Measurements from ENCODE around the gene LRRC17.
A peak's percentile ranks its signal among the peaks of the same experiment; 100 is the strongest.

LRRC17 gene

GRCh38 chr7:102916426-102916825 is 3.6 kb downstream of the LRRC17 start:
- H3K4me3 ChIP-seq (replicated peaks in 1 of 2; ENCODE audit: low read depth in 2 of 2, low read length in 2 of 2), result no peak overlapping the region
- TF ChIP-seq CTCF (IDR thresholded peaks at IDR 0.05; ENCODE audit: low read depth, low read length), result no peak
- peak; percentile 72 to 91 for DNase-seq (ENCODE audit: low read depth in 2 of 2)

DNA sequence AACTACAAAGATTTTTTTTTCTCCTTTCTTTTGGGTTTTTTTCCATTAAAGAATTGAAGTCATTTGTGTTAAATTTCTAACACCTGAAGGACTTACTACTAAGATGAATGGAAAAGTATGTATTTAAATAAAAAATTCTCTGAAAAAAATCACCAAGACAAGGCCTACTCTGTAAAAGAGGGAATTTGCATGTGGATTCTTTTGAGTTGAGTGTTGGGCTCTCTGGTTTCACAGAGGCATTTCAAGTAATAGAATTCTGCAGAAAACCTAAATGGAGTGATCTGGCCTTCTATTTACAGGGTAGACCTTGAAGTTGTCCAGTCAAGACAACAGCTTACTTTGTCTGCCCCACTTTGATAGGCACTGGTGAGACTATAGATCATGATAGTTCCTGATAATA is 4.1 kb downstream of the LRRC17 start:
- peak in 1 of 2 donors; percentile 68 for DNase-seq (ENCODE audit: low read depth in 2 of 2)
- no peak overlapping the region for H3K4me3 ChIP-seq (replicated peaks in 1 of 2; ENCODE audit: low read depth in 2 of 2, low read length in 2 of 2)
- TF ChIP-seq CTCF (IDR thresholded peaks at IDR 0.05; ENCODE audit: low read depth, low read length), result no peak

DNA sequence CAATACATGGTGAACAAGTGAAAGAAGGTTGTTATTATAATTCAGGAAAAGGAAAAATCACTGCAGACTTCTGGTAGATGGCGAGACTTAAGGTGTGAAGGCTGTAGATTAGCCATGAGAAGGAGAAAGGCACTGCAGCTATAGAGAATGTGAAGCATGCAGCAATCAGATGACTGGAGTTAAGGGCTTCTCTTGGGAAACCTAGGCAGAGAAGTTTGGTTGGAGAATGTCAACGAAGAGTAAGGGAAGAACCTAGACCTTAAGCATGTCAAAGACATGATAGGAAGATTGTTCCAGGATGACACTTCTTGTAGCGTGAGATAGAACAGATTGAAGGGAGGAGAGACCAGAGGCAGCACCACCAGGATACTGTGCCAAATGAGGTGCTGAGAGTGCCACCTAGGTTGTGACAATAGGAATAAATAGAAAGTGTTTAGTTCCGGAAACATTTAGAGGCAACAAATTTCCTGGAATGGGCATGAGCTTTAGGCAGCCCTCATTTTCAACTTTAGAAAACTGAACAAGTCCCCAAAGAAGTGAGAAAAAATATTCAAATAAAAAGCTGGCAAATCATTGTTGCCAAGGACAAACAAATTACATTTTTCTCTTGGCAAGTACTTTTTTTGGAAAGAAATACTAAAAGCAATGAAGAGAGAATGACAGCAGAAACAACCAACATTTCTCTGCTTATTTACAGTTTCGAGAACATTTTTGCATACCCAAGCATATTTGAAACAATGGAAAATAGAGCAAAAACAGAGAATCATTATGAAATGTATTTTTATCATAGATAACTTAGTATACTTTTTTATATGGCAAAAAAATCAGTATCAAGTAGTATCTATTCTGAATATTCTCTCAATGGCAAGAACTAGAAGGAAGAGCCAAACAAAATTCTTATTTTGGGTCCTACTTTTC is 4.9 kb downstream of the LRRC17 start:
- H3K4me3 ChIP-seq (replicated peaks in 1 of 2; ENCODE audit: low read depth in 2 of 2, low read length in 2 of 2), result no peak overlapping the region
- TF ChIP-seq CTCF (IDR thresholded peaks at IDR 0.05; ENCODE audit: low read depth, low read length), result no peak
- DNase-seq (ENCODE audit: low read depth in 2 of 2), result no peak

GRCh38 chr7:102918845-102919244 is 6.0 kb downstream of the LRRC17 start:
- DNase-seq (ENCODE audit: low read depth in 2 of 2), result peak in 1 of 2 donors; percentile 32
- no peak for TF ChIP-seq CTCF (IDR thresholded peaks at IDR 0.05; ENCODE audit: low read depth, low read length)
- H3K4me3 ChIP-seq (replicated peaks in 1 of 2; ENCODE audit: low read depth in 2 of 2, low read length in 2 of 2), result no peak overlapping the region

GRCh38 chr7:102925976-102926782 is 13.4 kb downstream of the LRRC17 start:
- peak; percentile 17 to 51 for DNase-seq (ENCODE audit: low read depth in 2 of 2)

GRCh38 chr7:102926783-102927140 is 14.0 kb downstream of the LRRC17 start:
- H3K4me3 ChIP-seq (replicated peaks in 1 of 2; ENCODE audit: low read depth in 2 of 2, low read length in 2 of 2), result no peak overlapping the region
- no peak for TF ChIP-seq CTCF (IDR thresholded peaks at IDR 0.05; ENCODE audit: low read depth, low read length)

More at GRCh38 chr7:102925976-102926782, 13.4 kb downstream of the LRRC17 start:
- H3K4me3 ChIP-seq (replicated peaks in 1 of 2; ENCODE audit: low read depth in 2 of 2, low read length in 2 of 2), result no peak overlapping the region
- no peak for TF ChIP-seq CTCF (IDR thresholded peaks at IDR 0.05; ENCODE audit: low read depth, low read length)

More at GRCh38 chr7:102926783-102927140, 14.0 kb downstream of the LRRC17 start:
- no peak for DNase-seq (ENCODE audit: low read depth in 2 of 2)

Data from cardiac fibroblast (primary cell).